HG02763 (cell line): ENCODE results near the gene ZFAND3.
"Not testable (repeated sequence)": the region's sequence is repeated elsewhere in the genome, so short reads cannot be mapped to it uniquely, and the experiment has no call there.

Source experiments
- ATAC-seq: cut with Tn5 transposase; IDR thresholded peaks from one replicate; pipeline ENCODE4 v1.9.1; 2021; ENCODE audit warnings: mild to moderate bottlenecking, moderate library complexity; ENCODE audit not compliant: unreplicated experiment

Gene ZFAND3

DNA sequence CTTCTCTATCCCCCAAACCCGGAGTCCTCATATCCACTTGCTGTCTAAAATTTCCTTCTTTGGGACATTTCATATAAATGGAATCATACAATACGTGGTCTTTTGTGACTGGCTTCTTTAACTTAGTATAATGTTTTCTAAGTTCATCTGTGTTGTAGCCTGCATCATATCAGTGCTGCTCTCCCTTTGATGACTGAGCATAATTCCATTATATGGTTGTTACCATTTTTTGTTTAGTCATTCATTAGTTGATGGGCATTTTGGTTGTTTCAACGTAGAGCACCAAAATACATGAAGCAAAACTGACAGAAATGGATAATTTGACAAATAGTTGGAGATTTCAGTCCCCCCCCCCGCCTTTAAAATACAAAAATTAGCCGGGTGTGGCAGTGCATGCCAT lies 71.5 kb downstream of the ZFAND3 start:
- ATAC-seq = no peak

DNA sequence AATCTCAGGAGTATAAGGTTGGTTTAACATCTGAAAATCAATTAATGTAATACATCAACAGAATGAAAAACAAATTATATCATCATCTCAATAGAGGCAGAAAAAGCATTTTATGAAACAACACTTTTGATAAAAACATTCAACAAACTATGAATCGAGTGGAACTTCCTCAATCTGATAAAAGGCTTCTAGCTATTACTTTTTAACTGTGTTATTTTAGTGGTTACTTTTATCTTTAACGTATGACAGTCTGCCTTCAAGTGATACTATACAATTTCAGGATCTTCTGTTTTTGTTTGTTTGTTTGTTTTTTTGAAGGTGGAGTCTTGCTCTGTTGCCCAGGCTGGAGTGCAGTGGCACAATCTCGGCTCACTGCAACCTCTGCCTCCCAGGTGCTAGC lies 73.7 kb downstream of the ZFAND3 start:
- ATAC-seq = no peak

GRCh38 chr6:37893734-37894133 lies 74.2 kb downstream of the ZFAND3 start:
- ATAC-seq = not testable (repeated sequence)

- ATAC-seq = no peak
Measured at GRCh38 chr6:37894585-37894984, 75.1 kb downstream of the ZFAND3 start.

DNA sequence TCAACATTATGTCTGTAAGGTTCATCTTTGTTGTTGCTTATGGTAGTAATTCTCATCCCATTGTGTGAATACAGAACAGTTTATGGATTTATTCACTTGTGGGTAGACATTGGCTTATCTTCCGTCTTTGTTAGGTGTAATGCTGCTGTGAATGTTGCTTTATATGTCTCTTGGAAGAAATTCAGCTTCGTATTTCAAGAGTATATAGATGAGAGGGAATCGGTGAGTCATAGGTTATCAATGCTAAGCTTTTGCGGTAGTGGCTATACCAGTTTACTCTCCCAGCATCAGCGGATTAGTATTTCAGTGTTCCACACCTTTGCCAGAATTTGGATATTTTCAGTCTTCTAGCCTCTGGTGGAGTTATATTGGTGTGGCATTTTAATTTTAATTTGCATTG lies 77.8 kb downstream of the ZFAND3 start:
- ATAC-seq = no peak

DNA sequence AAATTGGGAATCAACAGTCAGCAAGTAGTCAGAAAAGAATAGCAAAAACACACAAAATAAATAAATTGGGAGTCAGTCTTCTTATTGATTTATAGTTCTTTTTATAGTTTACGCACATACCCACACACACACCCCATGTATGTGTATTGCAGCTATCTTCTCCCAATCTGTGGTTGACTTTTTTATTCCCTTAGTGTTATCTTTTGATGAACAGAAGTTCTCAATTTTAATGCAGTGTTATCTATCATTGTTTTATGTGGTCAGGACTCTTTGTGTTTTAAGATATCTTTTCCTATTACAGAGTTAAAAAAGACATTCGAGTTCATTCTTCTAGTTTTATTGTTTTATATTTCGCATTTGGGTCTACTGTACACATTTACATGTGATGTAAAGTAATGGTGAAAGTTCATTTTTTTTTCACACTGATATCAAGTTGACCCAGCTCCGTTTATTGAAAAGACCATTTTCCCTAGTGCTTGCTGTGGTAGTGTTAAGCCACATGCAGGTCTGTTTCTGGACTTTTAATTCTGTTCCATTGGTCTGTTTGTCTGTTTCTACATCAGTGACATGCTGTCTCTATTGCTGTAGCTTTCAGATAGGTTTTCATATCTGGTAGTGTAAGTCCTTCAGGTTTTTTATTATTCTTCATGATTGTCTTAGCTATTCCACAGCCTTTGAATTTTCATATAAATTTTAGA lies 78.4 kb downstream of the ZFAND3 start:
- ATAC-seq = no peak

- ATAC-seq = no peak
Measured at GRCh38 chr6:37903351-37904340, 84.1 kb downstream of the ZFAND3 start.

- ATAC-seq = no peak
Measured at GRCh38 chr6:37904590-37904989, 85.1 kb downstream of the ZFAND3 start.

GRCh38 chr6:37906121-37906520 lies 86.6 kb downstream of the ZFAND3 start:
- ATAC-seq = no peak

GRCh38 chr6:37910998-37911397 lies 91.5 kb downstream of the ZFAND3 start:
- no peak for ATAC-seq

GRCh38 chr6:37913210-37913609 lies 93.7 kb downstream of the ZFAND3 start:
- no peak for ATAC-seq

DNA sequence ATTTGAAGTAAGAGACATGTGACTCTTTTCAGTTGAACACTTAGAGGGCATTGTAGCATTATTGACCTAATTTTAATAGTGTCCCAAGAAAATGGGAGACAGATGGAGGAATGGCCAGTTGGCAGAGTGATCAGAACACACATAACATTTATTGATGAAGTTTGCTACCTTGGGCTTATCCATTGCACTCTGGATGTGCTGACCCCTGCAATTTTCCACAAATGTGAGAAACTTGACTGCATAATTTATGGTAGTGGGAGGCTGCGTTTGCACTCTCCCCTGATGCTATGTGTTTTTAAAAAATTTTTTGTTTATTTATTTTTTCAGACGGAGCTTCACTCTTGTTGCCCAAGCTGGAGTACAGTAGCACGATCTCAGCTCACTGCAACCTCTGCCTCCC lies 95.9 kb downstream of the ZFAND3 start:
- ATAC-seq = no peak

DNA sequence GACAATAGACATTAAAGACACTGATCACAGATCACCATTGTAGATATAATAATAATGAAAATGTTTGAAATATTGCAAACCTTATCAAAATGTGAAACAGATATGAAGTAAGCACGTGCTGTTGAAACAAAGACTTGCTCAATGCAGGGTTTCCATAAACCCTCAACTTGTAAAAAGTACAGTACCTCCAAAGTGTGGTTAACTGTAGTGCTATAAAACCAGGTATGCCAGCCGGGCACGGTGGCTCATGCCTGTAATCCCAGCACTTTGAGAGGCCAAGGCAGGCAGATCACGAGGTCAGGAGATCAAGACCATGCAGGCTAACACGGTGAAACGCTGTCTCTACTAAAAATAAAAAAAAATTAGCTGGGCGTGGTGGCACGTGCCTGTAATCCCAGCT lies 96.6 kb downstream of the ZFAND3 start:
- no peak for ATAC-seq

DNA sequence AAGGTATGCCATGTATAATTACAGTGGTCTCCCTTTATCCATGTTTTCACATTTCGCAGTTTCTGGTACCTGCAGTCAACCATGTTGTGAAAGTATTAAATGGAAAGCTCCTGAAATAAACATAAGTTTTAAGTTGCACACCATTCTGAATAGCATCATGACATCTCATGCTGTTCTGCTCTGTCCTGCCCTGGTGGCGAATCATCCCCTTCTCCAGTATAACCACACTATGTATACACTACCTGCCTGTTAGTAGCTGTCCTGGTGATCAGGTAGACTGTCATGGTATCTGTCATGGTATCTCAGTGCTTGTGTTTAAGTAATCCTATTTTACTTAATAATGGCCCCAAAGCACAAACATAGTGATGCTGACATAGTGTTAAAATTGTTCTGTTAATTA lies 97.1 kb downstream of the ZFAND3 start:
- ATAC-seq = no peak

DNA sequence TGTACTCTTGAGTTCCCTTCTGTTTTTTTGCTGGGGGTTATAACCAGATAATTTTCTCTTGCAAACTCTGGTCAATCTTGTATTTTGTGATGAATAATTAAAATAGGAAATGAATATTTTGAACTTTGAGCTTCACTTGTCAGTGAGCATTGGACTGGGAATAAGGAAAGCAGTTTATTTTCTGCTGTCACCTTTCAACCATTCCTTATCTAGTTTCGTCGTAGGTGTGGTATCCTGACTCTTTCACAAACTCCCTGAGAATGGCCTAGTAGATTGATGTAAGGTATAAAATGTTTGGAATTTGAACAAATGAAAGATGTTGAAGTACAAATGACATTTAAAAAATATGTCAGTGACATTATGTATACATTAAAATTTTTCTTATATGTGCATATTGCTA lies 98.0 kb downstream of the ZFAND3 start:
- no peak for ATAC-seq

- ATAC-seq = no peak
Measured at GRCh38 chr6:37919417-37920157, 100.1 kb downstream of the ZFAND3 start.

GRCh38 chr6:37920667-37921066 lies 101.1 kb downstream of the ZFAND3 start:
- ATAC-seq = no peak

GRCh38 chr6:37922563-37922962 lies 103.0 kb downstream of the ZFAND3 start:
- no peak for ATAC-seq

DNA sequence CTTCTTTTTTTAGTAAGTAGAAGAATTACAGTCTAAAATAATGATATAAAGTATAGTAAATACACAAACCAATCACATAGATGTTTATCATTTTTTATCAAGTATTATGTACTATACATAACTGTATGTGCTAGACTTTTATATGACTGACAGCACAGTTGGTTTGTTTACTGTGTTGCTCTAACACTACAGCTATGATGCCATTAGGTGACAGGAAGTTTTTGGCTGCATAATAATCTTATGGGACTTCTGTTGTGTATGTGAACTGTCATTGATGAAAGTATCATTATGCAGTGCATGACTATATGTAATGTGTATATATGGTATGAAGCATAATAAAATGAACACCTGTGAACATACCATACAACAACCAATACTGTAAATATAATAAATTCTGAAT lies 104.0 kb downstream of the ZFAND3 start:
- ATAC-seq = no peak

DNA sequence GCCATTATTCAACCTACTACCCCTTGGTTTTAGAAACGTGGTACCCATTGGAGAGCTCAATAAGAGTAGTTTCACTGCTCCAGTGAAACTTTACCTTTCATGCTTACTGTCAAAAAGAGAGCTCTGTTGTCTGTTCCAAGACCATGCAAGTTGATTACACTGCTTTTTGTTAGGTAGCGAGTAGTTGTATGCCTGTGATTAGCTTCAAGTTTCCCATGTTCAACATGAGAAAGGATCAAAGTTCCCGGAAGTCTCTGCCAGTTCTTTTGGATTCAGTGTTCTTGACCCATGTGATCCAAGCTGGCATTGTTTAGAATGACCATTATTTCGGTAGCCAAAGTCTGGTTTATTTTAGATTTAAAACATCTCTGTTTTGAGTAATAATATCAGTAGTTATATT lies 107.1 kb downstream of the ZFAND3 start:
- ATAC-seq = no peak

- no peak for ATAC-seq
Measured at GRCh38 chr6:37928217-37928616, 108.7 kb downstream of the ZFAND3 start.
